ENCODE measurements around the gene OPRM1. TPM values are rescaled to one million over a fixed set of nuclear protein-coding genes. Genes with fewer than 3 reads are reported as not detected.

The OPRM1 gene
- total RNA-seq, 1 experiment from 2014 or later, result not detected

GRCh38 chr6:154138793-154139192 lies 99.8 kb downstream of the OPRM1 start:
- BruUV-seq (replicated peaks), result no TSS peak
- Histone ChIP-seq H3K4me1 (ENCODE audit: control insufficient read depth, insufficient read depth, low read length) (no peaks in the 10 kb centered on the region), H3K36me3 (ENCODE audit: control insufficient read depth, insufficient read depth, low read length) (no peaks in the 10 kb centered on the region), H3K4me3 (ENCODE audit: low read depth in 2 of 2, low read length in 2 of 2) (no peak overlapping the region), H3K27me3 (ENCODE audit: control insufficient read depth, insufficient read depth, low read length) (no peaks in the 10 kb centered on the region), H3K27ac (ENCODE audit: low read length) (no peak overlapping the region), H3K9me3 (ENCODE audit: control insufficient read depth, insufficient read depth, low read depth, low read length) (no peaks in the 10 kb centered on the region)
- TF ChIP-seq REST (IDR thresholded peaks at IDR 0.05; ENCODE audit: insufficient read depth in 1 of 2, low read depth in 2 of 2, low read length in 1 of 2) (no peak), CTCF (IDR thresholded peaks at IDR 0.05) (no peak), SIN3A (IDR thresholded peaks at IDR 0.05; ENCODE audit: borderline replicate concordance, insufficient read depth, low read depth, low read length) (no peak), TCF7L2 (IDR thresholded peaks at IDR 0.05; ENCODE audit: low read depth, low read length) (no peak), POLR2AphosphoS5 (IDR thresholded peaks at IDR 0.05; ENCODE audit: low read depth, low read length) (no peak)
- CTCF ChIA-PET, result no interaction called here
- DNase-seq (ENCODE audit: low read depth, low spot score), result no peak
- intact Hi-C loops (cut with micrococcal nuclease; ENCODE audit: unreplicated experiment) (no loop called here), in situ Hi-C loops (cut with HindIII; ENCODE audit: low pct_unique_long_range_greater_than_20kb, low sequenced_read_pairs) (no loop called here)
- POLR2A ChIA-PET, result no interaction called here
- ATAC-seq, result no peak

- H3K36me3 ChIP-seq (ENCODE audit: control insufficient read depth, insufficient read depth, low read length), result no peaks in the 10 kb centered on the region
- H3K27me3 ChIP-seq (ENCODE audit: control insufficient read depth, insufficient read depth, low read length), result no peaks in the 10 kb centered on the region
- no TSS peak for BruUV-seq (replicated peaks)
- H3K4me3 ChIP-seq (ENCODE audit: low read depth in 2 of 2, low read length in 2 of 2), result no peak overlapping the region
- TF ChIP-seq POLR2AphosphoS5 (IDR thresholded peaks at IDR 0.05; ENCODE audit: low read depth, low read length) (no peak), TCF7L2 (IDR thresholded peaks at IDR 0.05; ENCODE audit: low read depth, low read length) (no peak), CTCF (IDR thresholded peaks at IDR 0.05) (no peak), REST (IDR thresholded peaks at IDR 0.05; ENCODE audit: insufficient read depth in 1 of 2, low read depth in 2 of 2, low read length in 1 of 2) (no peak)
- in situ Hi-C loops (cut with HindIII; ENCODE audit: low pct_unique_long_range_greater_than_20kb, low sequenced_read_pairs) (no loop called here), intact Hi-C loops (cut with micrococcal nuclease; ENCODE audit: unreplicated experiment) (no loop called here)
- no peak for ATAC-seq
- ChIA-PET CTCF (interaction anchor here (0.5 kb wide), 1 partner anchor 205 kb away, joined by 3 read pairs; no protein-coding TSS in a partner anchor), POLR2A (no interaction called here)
- no peak overlapping the region for H3K27ac ChIP-seq (ENCODE audit: low read length)
- H3K4me1 ChIP-seq (ENCODE audit: control insufficient read depth, insufficient read depth, low read length), result no peaks in the 10 kb centered on the region
- H3K9me3 ChIP-seq (ENCODE audit: control insufficient read depth, insufficient read depth, low read depth, low read length), result no peaks in the 10 kb centered on the region
- no peak for DNase-seq (ENCODE audit: low read depth, low spot score)
These were observed 100.9 kb downstream of the OPRM1 start for GRCh38 chr6:154139892-154140291.
